HTR-8/SVneo (cell line): Measurements from ENCODE around the gene COL24A1.
"Not testable (repeated sequence)": the region's sequence is repeated elsewhere in the genome, so short reads cannot be mapped to it uniquely, and the experiment has no call there.

Experiments
- DNase-seq: peaks from one replicate; pipeline ENCODE4 v3.0.0; 2011; ENCODE audit warnings: low spot score, mixed read lengths; ENCODE audit not compliant: insufficient read length
- FAIRE-seq: peaks from 2 replicates; lab custom pipeline; 2011; peaks lifted over from hg19 to GRCh38; lab: Jason Lieb, UNC

COL24A1 gene

DNA sequence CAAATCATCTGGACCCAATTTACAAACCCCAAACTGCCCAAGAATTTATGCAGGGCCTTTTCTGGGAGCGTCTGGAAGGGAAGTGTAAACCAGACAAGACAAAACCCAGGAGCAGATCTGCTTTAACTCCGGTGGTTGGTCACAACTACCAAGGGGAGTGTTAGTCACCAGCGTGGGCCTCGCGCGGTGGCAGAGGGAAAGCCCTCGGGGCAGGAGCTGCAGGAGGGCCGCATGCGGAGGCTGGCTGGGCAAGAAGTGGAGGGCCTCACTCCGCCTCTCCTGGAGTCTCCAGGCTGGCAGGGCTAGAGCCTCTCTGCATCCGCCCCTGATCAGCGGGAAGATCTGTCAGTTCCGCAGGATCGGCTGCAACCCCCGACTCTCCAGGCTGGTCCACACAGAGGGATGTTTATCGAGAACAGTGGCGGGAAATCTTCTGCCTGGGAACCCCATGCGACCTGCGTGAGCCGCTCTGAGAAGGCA is 2.0 kb downstream of the COL24A1 start:
- no peak for FAIRE-seq
- no peak for DNase-seq

DNA sequence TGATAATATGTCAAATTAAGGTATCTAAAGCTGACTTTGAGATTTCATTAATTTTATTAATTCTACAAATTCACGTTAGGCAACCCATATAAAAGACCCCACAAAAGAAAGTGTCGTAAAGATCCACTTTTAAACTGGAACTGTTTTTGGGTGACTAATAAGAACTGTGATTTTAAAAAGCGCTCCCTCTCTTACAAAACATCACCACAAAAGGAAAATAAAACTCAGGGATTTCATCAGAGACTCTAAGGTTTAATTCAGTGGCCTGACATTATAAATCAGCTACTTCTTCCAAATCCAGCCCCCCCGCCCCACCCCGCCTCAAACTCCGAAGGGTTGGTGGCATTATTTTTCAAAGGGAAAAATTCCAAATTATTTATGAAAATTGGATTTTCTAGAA is 2.7 kb downstream of the COL24A1 start:
- FAIRE-seq = no peak
- no peak for DNase-seq

- DNase-seq (no peak), FAIRE-seq (no peak)
These were observed 3.7 kb downstream of the COL24A1 start for GRCh38 chr1:86152887-86153286.

DNA sequence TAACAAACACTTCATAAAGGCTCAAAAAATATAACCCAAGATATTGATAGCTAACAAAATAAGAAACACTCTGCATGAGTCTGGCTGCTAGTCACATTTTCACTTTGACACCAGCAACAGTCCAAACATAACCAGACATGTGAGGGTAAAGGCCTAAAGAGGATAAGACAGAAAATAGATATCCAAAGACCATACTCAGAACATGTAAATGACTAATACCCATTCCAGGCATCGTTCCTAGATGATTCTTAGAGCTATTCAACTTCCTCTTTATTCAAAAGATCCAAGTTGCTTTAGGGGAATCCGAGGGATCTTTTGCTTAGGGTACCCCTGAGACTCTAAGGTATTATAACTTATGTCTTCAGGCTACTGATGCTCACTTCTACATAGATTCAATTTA is 5.1 kb downstream of the COL24A1 start:
- DNase-seq (no peak), FAIRE-seq (no peak)

DNA sequence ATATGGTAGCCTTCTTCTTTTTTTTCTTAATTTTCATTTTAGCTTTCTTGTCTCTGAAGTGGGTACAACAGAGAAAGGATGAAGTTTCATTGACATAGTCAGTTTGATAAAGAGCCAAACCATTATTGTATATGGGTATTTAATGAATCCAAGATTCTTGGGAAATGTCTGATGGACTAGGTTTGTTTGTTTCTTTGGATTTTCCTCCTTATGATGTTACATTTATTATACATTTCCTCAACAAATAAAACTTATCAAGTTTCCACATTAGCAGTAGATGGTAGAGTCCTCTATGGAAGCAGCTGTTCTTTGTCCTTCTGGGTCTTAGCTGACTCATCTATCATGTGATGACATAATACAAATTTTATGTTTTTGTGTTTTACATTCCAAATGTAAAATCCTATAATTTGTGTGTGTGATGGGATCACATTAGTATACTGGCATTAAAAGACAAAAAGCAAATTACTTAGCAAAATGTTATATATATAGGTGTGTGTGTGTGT is 6.0 kb downstream of the COL24A1 start:
- FAIRE-seq = no peak
- DNase-seq = no peak

- FAIRE-seq = no peak
- no peak for DNase-seq
These were observed 7.0 kb downstream of the COL24A1 start for GRCh38 chr1:86149591-86149990.

DNA sequence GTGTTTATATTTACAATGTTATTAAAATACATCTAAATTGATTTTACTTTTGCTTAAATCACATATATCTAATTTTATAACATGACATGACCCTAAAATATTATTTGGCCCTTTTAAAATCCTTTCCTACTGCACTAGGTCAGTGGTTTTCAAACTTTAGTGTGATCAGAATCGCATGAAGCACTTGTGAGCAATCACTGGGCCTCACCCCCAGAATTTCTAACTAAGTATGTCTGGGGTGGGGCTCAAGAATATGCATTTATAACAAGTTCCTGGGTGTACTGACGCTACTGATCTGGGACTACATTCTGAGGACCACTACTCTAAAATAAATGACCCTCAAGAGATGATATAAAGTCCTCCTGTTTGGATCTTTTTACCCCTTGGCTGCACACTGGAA is 8.8 kb downstream of the COL24A1 start:
- DNase-seq (no peak), FAIRE-seq (no peak)

DNA sequence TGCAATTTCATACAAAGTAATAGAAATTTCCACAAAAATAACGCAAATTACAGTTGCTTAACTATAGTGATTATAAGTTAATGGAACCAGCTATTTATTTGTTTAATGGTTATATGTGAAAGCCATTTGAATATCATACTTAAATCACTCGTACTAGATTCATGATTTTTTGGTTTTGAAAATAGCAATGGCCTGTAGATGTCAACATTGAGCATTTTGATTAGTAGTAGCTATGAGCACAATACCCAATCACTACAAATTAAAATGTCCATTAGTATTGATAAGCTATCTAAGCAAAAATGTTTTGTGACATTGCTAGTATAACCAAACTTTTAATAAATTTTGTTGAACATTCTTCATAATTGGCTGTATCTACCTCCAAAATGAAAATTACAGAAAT is 10.0 kb downstream of the COL24A1 start:
- FAIRE-seq (no peak), DNase-seq (no peak)

GRCh38 chr1:86140281-86140880 is 16.2 kb downstream of the COL24A1 start:
- DNase-seq = no peak
- no peak for FAIRE-seq

GRCh38 chr1:86138746-86139145 is 17.8 kb downstream of the COL24A1 start:
- no peak for DNase-seq
- no peak for FAIRE-seq

DNA sequence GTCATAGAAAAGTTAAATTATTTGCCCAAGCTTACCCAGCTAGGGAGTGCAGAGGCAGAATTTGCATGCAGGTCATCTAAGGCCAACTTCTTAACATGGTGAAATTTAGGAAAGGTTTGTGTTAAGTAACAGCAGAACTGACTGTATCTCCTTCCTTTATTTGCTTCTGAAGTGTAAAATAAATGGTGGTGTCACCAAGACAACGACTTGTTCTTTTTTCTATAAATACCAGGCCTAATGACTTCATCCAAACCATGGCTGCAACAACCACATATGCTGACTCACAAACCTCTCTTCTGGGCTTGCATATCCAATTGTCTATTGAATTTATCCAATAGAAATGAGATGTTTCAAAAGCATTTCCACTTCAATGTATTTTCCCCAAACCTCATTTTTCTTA is 19.1 kb downstream of the COL24A1 start:
- no peak for DNase-seq
- no peak for FAIRE-seq

DNA sequence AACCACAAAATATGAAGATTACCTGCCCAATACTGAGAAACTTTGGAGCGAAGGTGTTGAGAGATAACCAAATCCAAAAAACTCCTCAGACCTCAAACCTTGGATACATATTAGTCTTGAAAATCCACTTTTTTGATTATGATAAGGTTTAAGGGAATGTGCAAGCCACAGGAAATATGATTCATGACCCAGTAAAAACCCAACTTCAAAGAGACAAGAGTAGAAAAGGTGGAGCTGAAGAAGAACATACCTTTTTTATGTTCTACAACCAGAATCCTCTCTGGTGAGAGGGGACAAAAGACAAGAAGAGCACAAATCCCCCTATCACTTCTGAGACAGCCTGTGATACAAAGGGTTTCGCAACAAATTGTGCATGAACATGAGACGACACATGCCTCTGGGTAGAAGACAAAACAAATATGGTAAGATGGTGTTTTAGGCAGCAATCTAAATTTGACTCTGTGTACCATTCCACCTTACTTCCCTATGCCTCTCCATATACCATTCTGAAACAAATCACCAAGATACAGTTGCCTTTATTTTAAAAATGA is 37.3 kb downstream of the COL24A1 start:
- FAIRE-seq (no peak), DNase-seq (no peak)

DNA sequence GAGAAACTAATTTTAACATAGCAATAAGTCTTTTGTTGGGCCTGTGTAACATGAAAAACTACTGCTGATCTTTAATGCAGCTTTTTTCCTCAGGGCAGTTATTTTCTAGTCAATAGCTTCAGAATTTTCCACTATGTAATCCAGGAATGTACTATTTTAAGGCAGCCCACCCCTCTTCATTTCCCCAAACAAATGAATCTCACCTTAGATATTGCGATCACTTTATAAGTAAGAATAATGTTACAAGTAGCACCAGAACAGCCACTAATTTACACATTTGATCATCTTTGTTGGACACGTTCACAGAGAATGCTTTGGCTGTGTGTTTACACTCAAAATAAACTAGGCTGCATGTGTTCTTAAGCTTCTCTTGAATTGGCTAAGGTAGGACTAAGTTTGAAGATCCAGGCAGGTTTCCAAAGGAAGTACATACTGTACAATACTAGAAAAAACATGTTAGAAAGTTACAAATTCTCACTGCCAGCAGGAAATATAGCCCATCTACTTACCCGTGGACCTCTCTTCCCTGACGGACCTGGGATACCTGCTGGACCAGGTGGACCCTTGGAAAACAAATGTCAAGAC is 41.7 kb downstream of the COL24A1 start:
- DNase-seq = no peak
- no peak for FAIRE-seq

GRCh38 chr1:86114236-86114635 is 42.3 kb downstream of the COL24A1 start:
- DNase-seq (no peak), FAIRE-seq (no peak)

DNA sequence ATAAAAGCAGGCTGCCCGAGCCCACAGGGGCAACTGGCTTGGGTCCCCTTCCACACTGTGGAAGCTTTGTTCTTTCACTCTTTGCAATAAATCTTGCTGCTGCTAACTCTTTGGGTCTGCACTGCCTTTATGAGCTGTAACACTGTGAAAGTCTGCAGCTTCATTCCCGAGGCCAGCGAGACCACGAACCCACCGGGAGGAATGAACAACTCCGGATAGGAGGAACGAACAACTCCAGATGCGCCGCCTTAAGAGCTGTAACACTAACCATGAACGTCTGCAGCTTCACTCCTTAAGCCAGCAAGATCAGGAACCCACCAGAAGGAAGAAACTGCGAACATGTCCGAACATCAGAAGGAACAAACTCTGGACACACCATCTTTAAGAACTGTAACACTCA is 45.0 kb downstream of the COL24A1 start:
- FAIRE-seq, DNase-seq: not testable (repeated sequence)

DNA sequence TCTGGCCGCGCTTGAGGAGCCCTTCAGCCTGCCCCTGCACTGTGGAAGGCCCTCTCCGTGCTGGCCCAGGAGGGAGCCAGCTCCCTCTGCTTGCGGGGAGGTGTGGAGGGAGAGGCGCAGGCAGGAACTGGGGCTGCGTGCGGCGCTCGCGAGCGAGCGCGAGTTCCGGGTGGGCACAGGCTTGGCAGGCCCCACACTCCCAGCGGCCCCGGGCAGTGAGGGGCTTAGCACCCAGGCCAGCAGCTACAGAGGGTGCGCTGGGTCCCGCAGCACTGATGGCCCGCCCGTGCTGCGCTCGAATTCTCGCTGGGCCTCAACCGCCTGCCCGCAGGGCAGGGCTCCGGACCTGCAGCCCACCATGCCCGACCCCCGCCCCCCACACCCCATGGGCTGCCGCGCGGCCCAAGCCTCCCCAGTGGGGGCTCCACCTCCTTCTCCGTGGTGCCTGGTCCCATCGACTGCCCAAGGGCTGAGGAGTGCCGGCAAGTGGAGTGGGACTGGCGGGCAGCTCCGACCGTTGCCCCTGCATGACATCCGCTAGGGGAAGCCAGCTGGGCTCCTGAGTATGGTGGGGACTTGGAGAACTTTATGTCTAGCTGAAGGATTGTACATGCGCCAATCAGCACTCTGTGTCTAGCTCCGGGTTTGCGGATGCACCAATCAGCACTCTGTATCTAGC is 46.0 kb downstream of the COL24A1 start:
- no peak for DNase-seq
- no peak for FAIRE-seq

GRCh38 chr1:86105533-86105866 is 51.1 kb downstream of the COL24A1 start:
- no peak for FAIRE-seq
- no peak for DNase-seq

DNA sequence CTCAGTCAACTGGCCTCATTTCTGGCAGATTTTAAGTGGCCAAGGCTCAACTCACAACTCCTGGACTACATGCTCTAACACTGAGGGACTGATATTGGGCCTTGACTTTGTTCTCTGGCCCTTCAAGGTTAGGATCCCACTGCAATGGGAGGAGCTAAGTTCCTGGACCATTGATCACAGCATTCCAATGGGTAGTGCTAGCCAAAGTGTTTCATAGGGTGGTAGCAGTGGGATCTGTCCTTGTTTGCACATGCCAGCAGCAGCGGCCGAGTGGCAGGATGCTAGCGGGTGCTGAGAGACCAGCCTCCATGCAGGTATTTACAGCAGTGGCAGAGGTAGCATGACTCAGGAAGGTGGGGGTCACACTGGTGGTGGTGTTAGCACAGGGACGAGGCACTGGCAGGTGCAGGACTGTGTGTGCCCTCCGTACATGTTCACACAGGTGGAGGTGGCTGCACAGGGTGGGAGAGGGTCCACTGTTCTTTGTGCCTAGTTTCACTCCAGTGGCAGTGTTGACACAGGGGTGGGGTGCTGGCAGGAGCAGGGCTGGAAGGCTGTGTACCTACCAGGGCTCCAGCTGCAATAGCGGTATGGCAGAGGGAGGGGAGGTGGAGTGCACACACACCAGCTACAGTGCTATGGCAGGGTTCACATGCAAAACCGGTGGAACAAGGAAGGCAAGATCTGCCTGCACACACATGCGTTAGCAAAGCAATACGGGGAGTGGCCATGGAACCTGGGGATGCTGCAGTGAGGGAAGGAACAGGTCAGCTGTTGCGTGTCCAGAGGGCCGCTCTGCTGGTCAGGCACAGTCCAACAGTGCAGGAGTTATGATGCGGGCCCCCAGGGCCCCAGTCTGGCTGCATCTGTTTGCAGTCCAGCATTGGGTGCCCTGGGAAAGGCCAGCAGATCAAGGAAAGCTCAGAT is 51.7 kb downstream of the COL24A1 start:
- no peak for DNase-seq
- FAIRE-seq = no peak

GRCh38 chr1:86101616-86102015 is 55.0 kb downstream of the COL24A1 start:
- FAIRE-seq = no peak

DNA sequence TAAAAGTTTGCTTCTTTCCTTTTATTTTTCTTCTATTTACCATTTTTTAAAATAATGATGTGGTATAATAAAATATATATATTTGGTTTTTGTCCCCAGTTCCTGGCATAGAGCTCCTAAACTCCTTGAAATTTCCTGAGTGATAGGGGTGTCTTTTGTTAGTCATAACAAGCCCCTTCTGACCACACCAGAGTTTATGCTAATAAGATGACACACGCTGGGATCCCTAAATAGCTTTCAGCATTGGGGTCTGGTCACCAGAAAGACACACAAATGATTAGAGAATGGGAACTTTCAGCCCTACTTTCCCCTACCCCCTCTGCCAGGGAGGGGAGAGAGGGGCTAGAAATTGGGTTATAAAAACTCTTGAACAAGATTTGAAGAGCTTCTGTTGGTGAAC is 56.2 kb downstream of the COL24A1 start:
- FAIRE-seq (no peak), DNase-seq (no peak)

More at GRCh38 chr1:86101616-86102015, 55.0 kb downstream of the COL24A1 start:
- no peak for DNase-seq
